GM12872 (cell line): Measurements from ENCODE around the gene NCKAP1.

Source experiments
- CTCF ChIP-seq: IDR thresholded peaks from 3 replicates; pipeline ENCODE4 v1.5.1; 2011; ENCODE audit warnings: low read depth, mild to moderate bottlenecking, low read length, moderate library complexity; ENCODE audit not compliant: insufficient read depth

NCKAP1 gene

DNA sequence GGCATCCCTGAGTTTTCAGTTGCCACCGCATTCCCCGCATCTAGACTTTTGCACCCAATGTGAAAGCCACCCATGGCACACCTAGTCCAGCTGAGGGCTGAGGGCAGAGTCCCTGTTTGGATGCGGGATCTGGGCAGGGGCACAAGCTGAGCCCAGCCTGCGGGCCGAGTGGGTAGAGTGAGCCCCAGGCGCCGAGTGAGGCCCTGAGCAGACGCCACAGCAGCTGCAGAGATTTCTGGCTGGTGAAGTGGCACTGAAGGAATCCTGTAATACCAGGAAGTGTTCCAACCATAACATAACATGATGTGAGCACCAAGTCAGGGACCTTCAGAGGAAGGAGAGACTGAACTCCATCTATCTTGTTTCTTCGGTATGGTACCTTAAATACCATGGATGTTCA lies 144.1 kb downstream of the NCKAP1 start:
- no peak for TF ChIP-seq CTCF

DNA sequence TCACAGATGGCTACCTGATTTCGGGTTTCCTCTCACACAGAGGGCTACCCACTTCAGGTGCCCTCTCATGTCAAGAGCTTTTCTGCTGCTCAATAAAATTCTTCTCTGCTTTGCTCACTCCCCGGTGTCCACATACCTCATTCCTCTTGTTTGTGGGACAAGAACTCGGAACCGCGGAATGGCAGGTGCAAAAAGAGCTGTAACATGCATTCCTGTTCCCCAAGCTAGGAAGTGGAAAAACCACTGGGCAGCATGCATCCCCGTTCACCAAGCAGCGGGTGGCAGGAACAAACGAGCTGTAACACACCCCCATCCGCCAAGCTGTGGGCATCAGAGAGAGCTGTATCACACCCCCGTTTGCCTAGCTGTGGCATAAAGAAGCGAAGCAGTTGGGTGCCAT lies 144.6 kb downstream of the NCKAP1 start:
- TF ChIP-seq CTCF: no peak

- no peak for TF ChIP-seq CTCF
Observed at GRCh38 chr2:182891611-182892010, 146.6 kb downstream of the NCKAP1 start.

GRCh38 chr2:182890773-182891378 lies 147.4 kb downstream of the NCKAP1 start:
- no peak for TF ChIP-seq CTCF

GRCh38 chr2:182890305-182890704 lies 148.0 kb downstream of the NCKAP1 start:
- no peak for TF ChIP-seq CTCF

DNA sequence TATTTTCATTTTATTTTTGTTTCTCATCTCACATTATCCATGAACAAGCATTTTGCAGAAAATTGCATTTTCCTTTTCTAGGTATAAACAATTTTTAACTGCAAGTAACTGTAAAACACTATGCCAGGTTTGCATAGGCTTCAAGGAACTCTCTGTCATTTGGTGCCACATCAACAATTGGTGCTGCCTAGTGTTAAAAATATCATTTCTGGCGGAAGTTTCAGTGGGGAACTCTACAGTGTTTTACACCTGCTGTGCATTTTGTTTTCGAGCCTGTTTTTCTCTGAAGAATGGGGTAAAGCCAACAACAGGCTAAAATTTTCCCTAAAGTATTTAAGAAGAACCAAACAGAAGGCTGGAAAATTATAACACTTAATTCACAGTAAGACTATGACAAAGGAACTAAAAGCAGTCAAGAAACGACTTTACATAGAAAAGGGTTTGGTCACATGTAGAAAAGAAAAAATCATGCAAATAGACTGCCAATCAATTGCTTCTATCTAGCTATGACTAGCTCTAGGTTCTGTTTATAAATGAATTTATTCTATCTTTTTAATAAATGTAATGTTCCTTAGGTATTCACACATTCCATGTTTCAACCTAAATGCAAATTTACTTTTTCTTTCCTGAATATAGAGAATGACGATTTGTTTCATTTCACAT lies 150.4 kb downstream of the NCKAP1 start:
- no peak for TF ChIP-seq CTCF

DNA sequence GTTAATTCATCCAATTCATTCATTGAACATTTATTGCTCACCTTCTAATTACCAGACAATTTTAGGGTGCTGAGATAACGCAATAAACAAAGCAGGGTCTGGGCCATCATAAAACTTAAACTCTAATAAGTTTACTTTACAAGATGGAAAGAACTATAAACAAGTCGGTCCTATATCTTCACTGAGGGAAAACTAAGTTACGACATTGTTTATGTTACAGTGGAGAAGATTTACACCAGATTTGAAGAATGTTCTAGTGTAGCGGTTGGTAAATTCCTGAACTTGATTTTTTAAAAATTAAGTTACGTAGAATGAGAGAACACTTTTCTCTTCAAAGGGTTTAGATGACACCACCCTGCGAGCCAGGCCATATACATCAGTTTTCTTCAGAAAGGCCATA lies 151.2 kb downstream of the NCKAP1 start:
- TF ChIP-seq CTCF: no peak
